Ascending aorta (tissue), 2 donors: ENCODE data around the gene C1orf50. TPM values are rescaled to one million over a fixed set of nuclear protein-coding genes. Genes with fewer than 3 reads are reported as not detected.
"Not testable (repeated sequence)": the region's sequence is repeated elsewhere in the genome, so short reads cannot be mapped to it uniquely, and the experiment has no call there.

Experiments used
- DNase-seq, 2 donors: peaks; one replicate each; pipeline ENCODE4 v3.0.0-alpha.2; 2019; ENCODE audit warnings: low spot score in 2 of 2
- H3K27ac ChIP-seq, 2 donors: fragments of 200-600 bp; sonication (generic); one replicate each; pipeline ENCODE4 v1.5.1; 2016 to 2017; ENCODE audit warnings: mild to moderate bottlenecking in 1 of 2
- H3K27me3 ChIP-seq: fragments of 200-600 bp; sonication (generic); one replicate; pipeline ENCODE4 v1.5.1; 2017
- H3K36me3 ChIP-seq, 2 donors: fragments of 200-600 bp; sonication (generic); one replicate each; pipeline ENCODE4 v1.5.1; 2016
- H3K4me1 ChIP-seq, 2 donors: fragments of 200-600 bp; sonication (generic); one replicate each; pipeline ENCODE4 v1.5.1; 2016 to 2017; ENCODE audit warnings: mild to moderate bottlenecking in 1 of 2
- H3K4me3 ChIP-seq, 2 donors: fragments of 200-600 bp; sonication (generic); one replicate each; pipeline ENCODE4 v1.5.1; 2016 to 2017; ENCODE audit warnings: mild to moderate bottlenecking in 1 of 2
- H3K9me3 ChIP-seq, 2 donors: fragments of 200-600 bp; sonication (generic); one replicate each; pipeline ENCODE4 v1.5.1; 2016
- CTCF ChIP-seq, 3 experiments: fragments of 200-600 bp in 2 of 3; fragments of 450-650 bp in 1 of 3; sonication (generic) in 2 of 3; IDR thresholded peaks; one replicate each; pipeline ENCODE4 v1.5.1; 2016 to 2019; ENCODE audit warnings: antibody characterized with exemption in 3 of 3, mild to moderate bottlenecking in 1 of 3, moderate library complexity in 1 of 3
- intact Hi-C: fragments of 100-400 bp; cut with DNase I; formaldehyde crosslinking; loops from one replicate; pipeline ENCODE4 v1.15.1; 2023
- total RNA-seq: library from RNA; depleted of rRNA; stranded (reverse); fragments of >200 nt; gene quantifications from one replicate; pipeline ENCODE4 v1.1.0, GENCODE V29; 2016

Gene C1orf50
- total RNA-seq, 1 donor from 2014 or later: 0.64 TPM

- Histone ChIP-seq H3K9me3 (no peaks in the 10 kb centered on the region), H3K4me1 (no peaks in the 10 kb centered on the region), H3K36me3 (peaks cover 70 to 85% of the 10 kb centered on the region in 2 donors), H3K4me3 (no peak overlapping the region), H3K27me3 (no peaks in the 10 kb centered on the region), H3K27ac (no peak overlapping the region)
- no peak for DNase-seq
- no peak for TF ChIP-seq CTCF (IDR thresholded peaks at IDR 0.05)
- intact Hi-C loops: no loop called here
Observed at GRCh38 chr1:42750041-42750440, 17.0 kb upstream of the C1orf50 start.

GRCh38 chr1:42751511-42752070 is 15.5 kb upstream of the C1orf50 start:
- H3K4me3 ChIP-seq, H3K27me3 ChIP-seq, H3K27ac ChIP-seq, intact Hi-C loops, H3K4me1 ChIP-seq, H3K9me3 ChIP-seq, DNase-seq: not testable (repeated sequence)
- peaks cover 73 to 88% of the 10 kb centered on the region in 2 donors for H3K36me3 ChIP-seq

- TF ChIP-seq CTCF (IDR thresholded peaks at IDR 0.05): no peak
- Histone ChIP-seq H3K9me3 (no peaks in the 10 kb centered on the region), H3K36me3 (peaks cover 67 to 88% of the 10 kb centered on the region in 2 donors), H3K4me3 (no peak overlapping the region), H3K27me3 (no peaks in the 10 kb centered on the region), H3K27ac (no peak overlapping the region), H3K4me1 (no peaks in the 10 kb centered on the region)
- DNase-seq: no peak
- intact Hi-C loops: no loop called here
Observed at GRCh38 chr1:42752284-42752683, 14.8 kb upstream of the C1orf50 start.

GRCh38 chr1:42753070-42753469 is 14.0 kb upstream of the C1orf50 start:
- no peak for TF ChIP-seq CTCF (IDR thresholded peaks at IDR 0.05)
- H3K9me3 ChIP-seq: no peaks in the 10 kb centered on the region
- H3K4me3 ChIP-seq: no peak overlapping the region
- intact Hi-C loops: no loop called here
- H3K4me1 ChIP-seq: no peaks in the 10 kb centered on the region
- no peaks in the 10 kb centered on the region for H3K27me3 ChIP-seq
- DNase-seq: no peak
- no peak overlapping the region for H3K27ac ChIP-seq
- H3K36me3 ChIP-seq: peaks cover 69 to 88% of the 10 kb centered on the region in 2 donors

GRCh38 chr1:42756956-42757891 is 9.8 kb upstream of the C1orf50 start:
- Histone ChIP-seq H3K4me1 (no peaks in the 10 kb centered on the region), H3K9me3 (no peaks in the 10 kb centered on the region), H3K36me3 (peaks cover 67 to 93% of the 10 kb centered on the region in 2 donors), H3K4me3 (no peak overlapping the region), H3K27me3 (no peaks in the 10 kb centered on the region), H3K27ac (no peak overlapping the region)
- DNase-seq: no peak
- intact Hi-C loops: loop anchor here (5.0 kb wide), 1 partner anchor 615 kb away; no protein-coding TSS in a partner anchor
- peak; percentile 48 to 58 (median 57) for TF ChIP-seq CTCF (IDR thresholded peaks at IDR 0.05)

GRCh38 chr1:42757892-42758275 is 9.2 kb upstream of the C1orf50 start:
- H3K27ac ChIP-seq: no peak overlapping the region
- H3K4me1 ChIP-seq: no peaks in the 10 kb centered on the region
- TF ChIP-seq CTCF (IDR thresholded peaks at IDR 0.05): no peak
- no peaks in the 10 kb centered on the region for H3K27me3 ChIP-seq
- H3K9me3 ChIP-seq: no peaks in the 10 kb centered on the region
- no peak for DNase-seq
- intact Hi-C loops: loop anchor here (5.0 kb wide), 1 partner anchor 616 kb away; no protein-coding TSS in a partner anchor
- no peak overlapping the region for H3K4me3 ChIP-seq
- peaks cover 61 to 87% of the 10 kb centered on the region in 2 donors for H3K36me3 ChIP-seq
